ENCODE results near the gene ZCCHC3.
"Not testable (repeated sequence)": the region's sequence is repeated elsewhere in the genome, so short reads cannot be mapped to it uniquely, and the experiment has no call there.

Gene ZCCHC3, protein sequence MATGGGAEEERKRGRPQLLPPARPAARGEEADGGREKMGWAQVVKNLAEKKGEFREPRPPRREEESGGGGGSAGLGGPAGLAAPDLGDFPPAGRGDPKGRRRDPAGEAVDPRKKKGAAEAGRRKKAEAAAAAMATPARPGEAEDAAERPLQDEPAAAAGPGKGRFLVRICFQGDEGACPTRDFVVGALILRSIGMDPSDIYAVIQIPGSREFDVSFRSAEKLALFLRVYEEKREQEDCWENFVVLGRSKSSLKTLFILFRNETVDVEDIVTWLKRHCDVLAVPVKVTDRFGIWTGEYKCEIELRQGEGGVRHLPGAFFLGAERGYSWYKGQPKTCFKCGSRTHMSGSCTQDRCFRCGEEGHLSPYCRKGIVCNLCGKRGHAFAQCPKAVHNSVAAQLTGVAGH

DNA sequence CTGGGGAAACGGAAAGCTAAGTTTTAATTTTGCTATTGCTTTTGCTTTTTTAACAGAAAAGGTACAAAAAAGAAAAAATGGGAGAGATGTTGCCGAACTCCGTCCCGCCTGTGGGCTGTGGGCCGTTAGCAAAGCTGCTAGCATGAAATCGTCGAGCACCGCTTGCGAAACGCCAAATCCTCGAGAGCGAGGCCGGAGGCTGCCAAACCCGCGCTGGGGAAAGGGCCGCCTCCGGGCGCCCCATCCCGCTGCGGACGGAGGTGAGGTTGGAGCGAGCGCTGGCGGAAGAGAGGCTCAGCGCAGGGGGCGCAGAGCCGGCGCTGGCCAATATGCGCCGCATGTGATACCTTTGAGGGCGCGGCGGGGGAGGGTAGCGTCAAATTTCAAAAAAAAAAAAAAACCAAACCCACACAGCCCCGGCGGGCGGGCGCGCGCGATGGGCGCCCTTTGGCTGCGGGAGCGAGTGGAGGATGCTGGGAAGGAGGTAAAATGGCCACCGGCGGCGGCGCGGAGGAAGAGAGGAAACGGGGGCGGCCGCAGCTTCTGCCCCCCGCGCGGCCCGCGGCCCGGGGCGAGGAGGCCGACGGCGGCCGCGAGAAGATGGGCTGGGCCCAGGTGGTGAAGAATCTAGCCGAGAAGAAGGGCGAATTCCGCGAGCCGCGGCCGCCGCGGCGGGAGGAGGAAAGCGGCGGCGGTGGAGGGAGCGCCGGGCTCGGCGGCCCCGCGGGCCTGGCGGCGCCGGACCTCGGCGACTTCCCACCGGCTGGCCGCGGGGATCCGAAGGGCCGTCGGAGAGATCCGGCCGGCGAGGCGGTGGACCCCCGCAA is at the start of gene ZCCHC3:
ZCCHC3 (plus strand) TSS at position 473 of the 827 bp plus-strand sequence; CDS start at position 490, 17 bp downstream.
- DNase-seq (ENCODE audit: low read depth) = peak; percentile 71

DNA sequence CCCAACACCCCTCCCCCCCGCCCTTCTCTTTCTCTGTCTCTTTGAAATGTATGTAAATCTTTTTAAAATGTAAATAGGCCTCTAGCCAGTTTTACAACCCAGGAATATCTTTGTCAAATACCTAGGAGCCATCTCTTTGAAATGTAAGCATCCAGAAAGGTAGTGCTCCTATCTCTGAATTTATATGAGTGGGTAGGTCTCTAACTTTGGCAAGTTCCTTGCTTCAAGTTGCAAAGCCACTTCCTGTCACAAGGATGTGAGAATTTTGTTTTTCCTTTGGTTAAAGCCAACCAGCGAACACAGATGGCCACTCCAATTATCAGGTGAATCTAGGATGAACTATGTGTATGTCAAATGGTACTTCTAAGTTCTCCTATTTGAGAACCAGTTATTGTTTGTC is 46.0 kb upstream of the ZCCHC3 start:
- DNase-seq (ENCODE audit: low read depth) = no peak

DNA sequence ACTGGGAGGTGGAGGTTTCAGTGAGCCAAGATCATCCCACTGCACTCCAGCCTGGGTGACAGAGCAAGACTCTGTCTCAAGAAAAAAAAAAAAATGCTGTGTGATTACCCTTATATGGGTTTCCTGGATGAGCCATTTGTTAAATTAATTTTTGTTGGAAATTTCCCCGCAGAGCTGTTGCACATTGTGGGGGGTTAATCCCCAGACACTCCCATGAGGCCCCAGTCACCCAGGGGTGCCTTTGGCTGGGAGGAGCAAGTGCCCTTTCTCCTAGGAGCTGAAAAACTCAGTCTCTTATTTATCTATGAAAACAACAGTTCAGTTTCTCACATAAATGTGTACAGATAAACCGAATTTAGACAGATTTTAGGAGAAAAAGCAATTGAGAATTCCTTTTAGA is 44.6 kb upstream of the ZCCHC3 start:
- DNase-seq (ENCODE audit: low read depth) = no peak

GRCh38 chr20:253447-253846 is 43.9 kb upstream of the ZCCHC3 start:
- DNase-seq (ENCODE audit: low read depth) = not testable (repeated sequence)

GRCh38 chr20:257419-257818 is 40.0 kb upstream of the ZCCHC3 start, which contains the start of gene DEFB132:
Gene DEFB132, plus strand, starts transcription at chr20:257724. Its CDS starts 55 bp downstream, at chr20:257779.
- DNase-seq (ENCODE audit: low read depth) = no peak

DNA sequence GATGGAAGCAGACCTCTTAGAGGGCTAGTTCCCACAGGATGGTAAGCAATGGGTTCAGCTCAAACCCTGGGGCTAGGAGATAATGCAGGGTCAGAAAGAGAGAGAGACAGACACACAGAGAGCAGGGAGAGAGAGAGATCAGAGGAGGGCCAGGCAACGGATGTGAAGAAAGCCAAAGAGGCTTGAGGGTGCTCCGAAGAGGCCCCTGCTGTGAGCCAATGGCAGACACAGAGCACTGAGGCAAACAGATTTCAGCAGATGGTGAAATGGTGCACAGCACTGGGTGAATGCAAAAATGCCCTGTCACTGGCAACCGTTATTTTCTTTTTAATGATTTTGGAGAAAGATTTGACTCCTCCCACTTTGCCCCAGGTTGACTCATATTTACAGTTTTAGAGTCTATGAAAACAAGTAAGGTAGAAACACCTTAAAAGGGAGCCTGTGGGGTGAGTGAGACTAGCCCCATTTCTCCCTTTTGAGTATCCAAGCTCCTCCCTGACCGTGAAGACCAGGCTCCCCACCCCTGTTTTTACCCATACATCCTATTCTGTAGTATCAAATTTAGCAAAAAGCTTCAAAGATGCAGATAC is 39.0 kb upstream of the ZCCHC3 start:
- no peak for DNase-seq (ENCODE audit: low read depth)

GRCh38 chr20:258963-259362 is 38.4 kb upstream of the ZCCHC3 start:
- no peak for DNase-seq (ENCODE audit: low read depth)

- DNase-seq (ENCODE audit: low read depth) = no peak
Observed at GRCh38 chr20:259981-260380, 37.4 kb upstream of the ZCCHC3 start.

- DNase-seq (ENCODE audit: low read depth) = no peak
Observed at GRCh38 chr20:263701-264100, 33.7 kb upstream of the ZCCHC3 start.

DNA sequence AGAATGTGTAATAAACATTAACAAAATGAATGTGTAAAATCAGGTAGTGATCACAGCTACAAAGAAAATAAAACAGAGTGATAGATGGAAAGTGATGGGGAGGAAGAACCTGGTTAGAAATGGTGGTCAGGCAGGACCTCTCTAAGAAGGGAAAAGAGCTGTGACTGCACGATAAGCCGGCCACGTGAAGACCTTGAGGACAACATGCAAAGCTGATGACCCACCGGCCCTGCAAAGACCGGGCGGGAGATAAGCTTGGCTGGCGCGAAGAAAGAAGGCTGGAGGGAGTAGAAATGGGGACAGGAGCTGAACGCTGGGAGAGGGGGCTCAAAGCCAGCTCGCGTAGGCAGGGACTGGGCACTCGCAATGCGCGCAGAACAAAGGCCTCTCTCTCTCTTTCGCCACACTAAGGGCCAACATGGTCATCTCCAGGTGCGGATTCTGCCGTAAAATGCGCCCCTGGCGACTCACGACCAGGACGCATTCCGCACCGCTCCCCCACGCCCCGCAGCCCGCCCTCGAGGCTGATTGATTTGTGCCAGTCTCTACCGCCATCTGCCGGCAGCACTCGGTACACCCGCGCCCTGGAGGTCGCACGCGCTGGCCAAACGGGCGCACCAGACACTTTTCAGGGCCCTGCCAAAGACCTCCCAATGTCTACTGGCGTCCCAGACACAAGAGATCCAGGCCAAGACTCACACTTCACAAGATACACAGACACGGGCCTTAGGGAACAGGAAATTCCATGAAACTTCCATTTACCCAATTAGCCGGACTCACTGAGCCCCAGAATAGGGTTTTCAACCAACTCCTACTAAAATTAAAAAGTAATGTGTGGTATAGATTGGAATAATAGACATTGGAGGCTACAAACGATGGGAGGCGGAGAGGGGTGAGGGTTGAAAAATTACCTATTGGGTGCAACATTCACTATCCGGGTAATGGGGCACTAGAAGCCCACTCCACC is 30.5 kb upstream of the ZCCHC3 start:
- peak; percentile 64 for DNase-seq (ENCODE audit: low read depth)

DNA sequence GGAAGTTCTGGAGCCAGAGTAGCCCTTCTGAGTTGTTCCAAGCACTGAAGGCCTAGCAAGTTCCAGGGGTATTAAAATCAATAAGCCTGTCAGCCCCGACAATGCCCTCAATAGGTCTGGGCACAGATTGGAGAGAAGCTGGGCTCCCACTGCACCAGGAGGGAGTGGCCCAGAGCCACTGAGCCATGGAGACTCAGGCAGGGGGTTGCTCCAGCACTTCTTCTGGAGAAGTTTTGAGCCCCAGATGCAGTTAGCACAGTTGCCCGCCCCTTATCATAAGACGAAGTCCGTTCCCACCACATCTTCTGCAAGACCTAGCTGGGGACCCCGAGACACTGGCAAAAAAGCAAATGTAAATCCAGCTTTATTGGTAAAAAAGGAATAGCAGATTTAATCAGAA is 26.9 kb upstream of the ZCCHC3 start:
- DNase-seq (ENCODE audit: low read depth) = no peak

- no peak for DNase-seq (ENCODE audit: low read depth)
Observed at GRCh38 chr20:271069-271468, 26.3 kb upstream of the ZCCHC3 start.

GRCh38 chr20:271528-271927 is 25.8 kb upstream of the ZCCHC3 start:
- DNase-seq (ENCODE audit: low read depth) = no peak

DNA sequence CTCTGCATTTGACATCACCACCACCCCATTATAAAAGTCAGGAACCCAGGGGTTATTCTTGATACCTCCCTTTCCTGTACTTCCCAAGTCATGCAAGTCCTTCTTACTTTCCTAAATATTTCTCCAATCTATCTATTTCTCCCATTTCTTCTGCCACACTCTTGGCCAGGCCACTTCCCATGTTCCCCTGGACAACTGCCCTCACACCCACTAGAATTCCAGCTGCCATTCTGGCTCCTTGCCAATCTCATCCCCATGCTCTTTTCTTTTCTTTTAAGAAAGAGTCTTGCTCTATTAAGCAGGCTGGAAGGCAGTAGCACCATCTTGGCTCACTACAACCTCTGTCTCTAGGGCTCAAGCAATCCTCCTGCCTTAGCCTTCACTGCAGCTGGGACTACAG is 24.7 kb upstream of the ZCCHC3 start:
- no peak for DNase-seq (ENCODE audit: low read depth)

GRCh38 chr20:273884-274283 is 23.5 kb upstream of the ZCCHC3 start:
- DNase-seq (ENCODE audit: low read depth) = no peak

DNA sequence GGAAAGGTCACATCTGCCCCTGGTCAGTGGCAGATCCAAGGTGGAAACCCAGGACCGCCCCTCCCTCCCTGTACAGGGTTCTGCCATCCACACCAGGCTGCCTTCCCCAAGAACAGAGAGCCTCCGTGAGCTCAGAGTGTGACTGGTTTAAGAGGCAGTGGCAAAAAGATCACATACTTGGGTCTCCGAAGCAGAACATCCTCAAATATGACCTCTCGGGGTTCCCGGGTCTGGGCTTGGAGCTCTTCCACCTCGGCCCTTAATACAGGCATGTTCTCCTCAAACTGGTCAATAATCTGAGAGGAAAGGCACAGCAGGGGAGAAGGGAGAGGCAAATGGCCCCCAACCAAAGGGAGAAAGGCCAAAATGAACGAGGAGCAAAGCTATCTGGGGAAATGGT is 21.6 kb upstream of the ZCCHC3 start:
- no peak for DNase-seq (ENCODE audit: low read depth)

DNA sequence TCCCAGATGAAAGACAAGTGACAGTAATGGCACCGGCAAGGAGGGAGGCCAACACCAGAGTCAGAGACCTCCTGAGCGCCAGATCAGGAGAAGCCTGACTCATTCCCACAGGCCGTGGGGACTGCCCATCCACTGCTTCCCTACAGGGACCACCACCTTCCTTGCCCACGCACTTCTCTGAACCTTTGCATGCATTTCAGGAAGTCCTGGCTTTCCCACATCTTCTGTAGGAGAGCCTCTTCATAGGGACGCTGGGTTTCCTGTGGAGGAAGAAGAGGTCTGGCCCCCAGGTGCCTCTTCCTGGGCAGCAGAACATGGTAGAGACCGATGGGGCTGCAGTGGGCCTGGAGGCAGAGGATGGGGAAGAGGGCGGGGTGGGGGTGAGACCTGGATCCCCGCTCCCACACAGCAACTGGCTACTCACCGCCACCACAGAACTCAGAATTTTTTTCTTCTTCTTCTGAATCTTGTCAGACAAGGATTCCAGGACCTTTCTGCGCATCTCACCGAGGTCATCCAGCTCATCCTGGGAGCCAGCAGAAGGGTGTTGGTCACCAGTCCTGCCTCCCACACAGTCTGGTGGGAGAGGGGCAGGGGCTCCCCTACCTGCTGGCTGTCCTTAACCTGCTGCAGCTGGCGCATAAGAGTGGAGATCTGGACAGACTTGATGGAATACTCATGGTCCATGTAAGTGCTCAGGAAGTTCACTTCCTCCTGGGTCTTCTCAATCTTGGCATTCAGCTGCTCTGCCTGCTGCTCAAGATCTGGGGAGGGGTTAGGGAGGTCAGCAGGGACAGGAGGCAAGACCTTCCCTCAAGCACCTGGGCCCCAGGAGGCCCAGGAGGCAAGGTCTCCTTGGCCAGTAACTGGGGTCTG is 20.5 kb upstream of the ZCCHC3 start:
- no peak for DNase-seq (ENCODE audit: low read depth)

- DNase-seq (ENCODE audit: low read depth) = no peak
Observed at GRCh38 chr20:277496-277781, 19.9 kb upstream of the ZCCHC3 start.

DNA sequence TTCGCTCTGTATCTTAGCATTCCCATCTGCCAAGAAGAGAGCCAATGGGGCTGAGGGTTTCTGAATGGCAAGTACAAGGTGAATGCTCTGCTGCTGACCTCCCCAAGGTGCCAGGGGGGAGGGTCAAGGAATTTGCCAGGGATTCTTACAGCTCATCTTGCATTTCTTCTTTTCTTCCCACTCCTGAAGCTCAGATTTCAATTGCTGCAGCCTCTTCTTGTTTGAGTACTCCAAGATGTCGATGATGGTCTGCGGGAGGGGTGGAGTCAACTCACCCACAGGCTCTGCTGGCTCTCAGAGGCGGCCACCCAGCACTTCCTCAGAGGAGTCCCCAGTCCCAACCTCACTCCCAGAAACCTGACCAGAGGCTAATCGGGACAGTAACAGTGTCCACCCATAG is 19.2 kb upstream of the ZCCHC3 start:
- no peak for DNase-seq (ENCODE audit: low read depth)

DNA sequence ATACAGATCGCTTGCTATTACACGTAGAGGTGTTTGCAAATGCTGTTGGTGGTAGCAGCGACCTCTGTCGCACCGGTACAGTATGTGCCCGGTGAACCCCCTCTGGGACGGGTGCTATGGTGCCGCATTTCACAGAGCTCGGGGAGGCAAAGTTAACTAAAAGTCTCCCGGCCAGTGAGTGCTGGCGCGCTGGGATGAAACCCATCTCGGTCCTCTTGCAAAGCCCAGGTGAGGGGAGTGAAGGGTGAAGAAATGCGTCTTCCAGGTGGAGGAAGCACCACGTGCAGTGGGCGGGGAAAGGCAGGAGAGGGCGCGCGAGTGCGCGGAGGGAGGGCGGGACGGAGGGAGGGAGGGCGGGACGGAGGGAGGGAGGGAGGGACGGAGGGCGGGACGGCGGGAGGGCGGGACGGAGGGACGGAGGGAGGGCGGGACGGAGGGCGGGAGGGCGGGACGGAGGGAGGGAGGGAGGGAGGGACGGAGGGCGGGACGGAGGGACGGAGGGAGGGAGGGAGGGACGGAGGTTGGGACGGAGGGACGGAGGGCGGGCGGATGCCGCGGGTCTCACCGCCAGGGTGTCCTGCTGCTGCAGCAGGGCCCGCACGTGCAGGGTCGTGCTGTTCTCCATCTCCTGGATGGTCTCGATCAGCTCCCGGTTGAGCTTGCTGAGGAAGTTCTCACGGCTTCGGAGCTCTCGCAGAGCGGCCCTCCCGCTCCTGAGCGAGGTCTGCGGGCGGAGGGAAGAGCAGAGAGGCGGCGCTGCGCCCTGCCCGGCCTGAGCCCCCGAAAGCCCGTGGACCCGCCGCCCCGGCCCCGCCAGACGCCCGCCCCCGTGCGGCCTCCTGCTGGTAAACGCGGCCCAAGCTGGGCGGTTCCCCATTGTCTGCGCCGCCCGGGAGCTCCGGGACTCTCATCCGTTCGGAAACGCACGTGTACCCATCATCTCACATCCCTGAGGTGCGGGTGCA is 18.5 kb upstream of the ZCCHC3 start:
- no peak for DNase-seq (ENCODE audit: low read depth)
